ENCODE measurements around the gene BCO2.
"Not testable (repeated sequence)": the region's sequence is repeated elsewhere in the genome, so short reads cannot be mapped to it uniquely, and the experiment has no call there.

The BCO2 gene

GRCh38 chr11:112174789-112175598 lies at the start of gene BCO2:
TSS of gene BCO2 (plus strand) at chr11:112175512. CDS start at chr11:112175602, 90 bp downstream.
- DNase-seq: peak; percentile 38

GRCh38 chr11:112127056-112127455 lies 48.3 kb upstream of the BCO2 start:
- no peak for DNase-seq

- DNase-seq: no peak
These were observed 46.7 kb upstream of the BCO2 start for GRCh38 chr11:112128483-112129121.

GRCh38 chr11:112129656-112130055 lies 45.7 kb upstream of the BCO2 start:
- DNase-seq: no peak

- DNase-seq: no peak
These were observed 42.6 kb upstream of the BCO2 start for GRCh38 chr11:112132737-112133136.

- DNase-seq: no peak
These were observed 40.8 kb upstream of the BCO2 start for GRCh38 chr11:112134473-112134872.

GRCh38 chr11:112143597-112143996 lies 31.7 kb upstream of the BCO2 start:
- DNase-seq: no peak

GRCh38 chr11:112150517-112150916 lies 24.8 kb upstream of the BCO2 start:
- DNase-seq: no peak

- DNase-seq: no peak
These were observed 19.0 kb upstream of the BCO2 start for GRCh38 chr11:112156153-112156955.

- no peak for DNase-seq
These were observed 18.2 kb upstream of the BCO2 start for GRCh38 chr11:112156956-112157766.

- no peak for DNase-seq
These were observed 15.9 kb upstream of the BCO2 start for GRCh38 chr11:112159098-112160065.

GRCh38 chr11:112160091-112160848 lies 15.0 kb upstream of the BCO2 start:
- DNase-seq: no peak

- DNase-seq: no peak
These were observed 14.3 kb upstream of the BCO2 start for GRCh38 chr11:112161012-112161411.

GRCh38 chr11:112162200-112162599 lies 13.1 kb upstream of the BCO2 start:
- not testable (repeated sequence) for DNase-seq

- no peak for DNase-seq
These were observed 12.4 kb upstream of the BCO2 start for GRCh38 chr11:112162761-112163546.

- no peak for DNase-seq
These were observed 11.2 kb upstream of the BCO2 start, which contains the start of gene IL18 for GRCh38 chr11:112163875-112164685. TSS of gene IL18 (minus strand) at chr11:112164094. CDS start at chr11:112155053, 9,041 bp downstream.

GRCh38 chr11:112165049-112165448 lies 10.3 kb upstream of the BCO2 start:
- no peak for DNase-seq

GRCh38 chr11:112166562-112166961 lies 8.8 kb upstream of the BCO2 start:
- DNase-seq: no peak

- no peak for DNase-seq
These were observed 8.2 kb upstream of the BCO2 start, which contains the start of gene TEX12 for GRCh38 chr11:112167145-112167544. TSS of gene TEX12 (plus strand) at chr11:112167372. CDS start at chr11:112169269, 1,897 bp downstream.

Measured in activated naive CD4-positive, alpha-beta T cell treated with Interleukin-2 at 50 U/mL for 16 hours (primary cell).